Tibial artery (tissue), 4 donors: Measurements from ENCODE around the gene ARHGAP32.

ENCODE experiments used
- DNase-seq, 2 donors: peaks; one replicate each; pipeline ENCODE4 v3.0.0-alpha.2; 2019
- H3K27ac ChIP-seq, 2 donors: fragments of 200-600 bp; sonication (generic) in 1 of 2; 1 replicate in 1 of 2; 2 replicates in 1 of 2; pipeline ENCODE4 v1.5.1; 2018 to 2019; ENCODE audit warnings: mild to moderate bottlenecking in 1 of 2
- H3K27me3 ChIP-seq, 2 donors: fragments of 200-600 bp; sonication (generic) in 1 of 2; one replicate each; pipeline versions ENCODE4 v1.5.1 to v1.6.0; 2016 to 2019
- H3K36me3 ChIP-seq, 3 donors: fragments of 200-600 bp; sonication (generic) in 2 of 3; one replicate each; pipeline ENCODE4 v1.5.1; 2016 to 2019; ENCODE audit warnings: mild to moderate bottlenecking in 2 of 3
- H3K4me1 ChIP-seq, 4 donors: fragments of 200-600 bp; sonication (generic) in 2 of 4; 1 replicate in 3 of 4; 2 replicates in 1 of 4; pipeline ENCODE4 v1.5.1; 2016 to 2019
- H3K4me3 ChIP-seq, 2 donors: fragments of 200-600 bp; sonication (generic) in 1 of 2; 1 replicate in 1 of 2; 2 replicates in 1 of 2; pipeline ENCODE4 v1.5.1; 2018 to 2019; ENCODE audit warnings: mild to moderate bottlenecking in 2 of 2
- H3K9me3 ChIP-seq, 3 donors: fragments of 200-600 bp; sonication (generic) in 1 of 3; one replicate each; pipeline ENCODE4 v1.5.1; 2016 to 2019
- intact Hi-C: fragments of 100-400 bp; cut with DNase I; formaldehyde crosslinking; loops from one replicate; pipeline ENCODE4 v1.15.0; 2023; ENCODE audit warnings: low total_unique reads
- TF ChIP-seq, protein P1 (sequence below), 2 experiments: fragments of 200-600 bp in 1 of 2; fragments of 450-650 bp in 1 of 2; IDR thresholded peaks; one replicate each; pipeline ENCODE4 v1.5.1; 2017 to 2019; ENCODE audit warnings: antibody characterized with exemption in 2 of 2, mild to moderate bottlenecking in 1 of 2, moderate library complexity in 1 of 2

Gene ARHGAP32

DNA sequence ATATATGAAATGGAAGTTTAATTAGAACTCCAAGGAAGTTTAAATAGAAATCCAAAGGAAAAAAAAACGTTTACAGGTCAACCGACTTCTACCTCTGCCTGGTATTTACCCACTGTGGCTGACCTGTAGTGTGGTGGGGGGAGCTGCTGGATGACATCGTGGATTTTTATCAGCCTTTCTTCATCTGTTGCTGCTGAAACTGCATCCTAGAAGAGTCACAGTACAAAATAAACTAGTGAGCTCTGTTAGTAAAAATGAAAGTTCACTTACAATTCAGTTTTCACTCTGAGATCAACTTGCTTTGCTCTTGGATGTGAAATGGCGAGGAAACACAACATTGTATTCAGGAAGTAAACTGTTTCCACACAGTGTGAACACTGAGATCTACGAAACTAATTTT lies 206.2 kb downstream of the ARHGAP32 start:
- Histone ChIP-seq H3K4me1 (no peaks in the 10 kb centered on the region), H3K9me3 (no peaks in the 10 kb centered on the region), H3K4me3 (no peak overlapping the region), H3K27me3 (no peaks in the 10 kb centered on the region), H3K36me3 (peaks cover 9 to 32% (median 10%) of the 10 kb centered on the region in 3 donors), H3K27ac (no peak overlapping the region)
- intact Hi-C loops = no loop called here
- TF ChIP-seq, protein P1, sequence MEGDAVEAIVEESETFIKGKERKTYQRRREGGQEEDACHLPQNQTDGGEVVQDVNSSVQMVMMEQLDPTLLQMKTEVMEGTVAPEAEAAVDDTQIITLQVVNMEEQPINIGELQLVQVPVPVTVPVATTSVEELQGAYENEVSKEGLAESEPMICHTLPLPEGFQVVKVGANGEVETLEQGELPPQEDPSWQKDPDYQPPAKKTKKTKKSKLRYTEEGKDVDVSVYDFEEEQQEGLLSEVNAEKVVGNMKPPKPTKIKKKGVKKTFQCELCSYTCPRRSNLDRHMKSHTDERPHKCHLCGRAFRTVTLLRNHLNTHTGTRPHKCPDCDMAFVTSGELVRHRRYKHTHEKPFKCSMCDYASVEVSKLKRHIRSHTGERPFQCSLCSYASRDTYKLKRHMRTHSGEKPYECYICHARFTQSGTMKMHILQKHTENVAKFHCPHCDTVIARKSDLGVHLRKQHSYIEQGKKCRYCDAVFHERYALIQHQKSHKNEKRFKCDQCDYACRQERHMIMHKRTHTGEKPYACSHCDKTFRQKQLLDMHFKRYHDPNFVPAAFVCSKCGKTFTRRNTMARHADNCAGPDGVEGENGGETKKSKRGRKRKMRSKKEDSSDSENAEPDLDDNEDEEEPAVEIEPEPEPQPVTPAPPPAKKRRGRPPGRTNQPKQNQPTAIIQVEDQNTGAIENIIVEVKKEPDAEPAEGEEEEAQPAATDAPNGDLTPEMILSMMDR (IDR thresholded peaks at IDR 0.05) = no peak
- DNase-seq = no peak

DNA sequence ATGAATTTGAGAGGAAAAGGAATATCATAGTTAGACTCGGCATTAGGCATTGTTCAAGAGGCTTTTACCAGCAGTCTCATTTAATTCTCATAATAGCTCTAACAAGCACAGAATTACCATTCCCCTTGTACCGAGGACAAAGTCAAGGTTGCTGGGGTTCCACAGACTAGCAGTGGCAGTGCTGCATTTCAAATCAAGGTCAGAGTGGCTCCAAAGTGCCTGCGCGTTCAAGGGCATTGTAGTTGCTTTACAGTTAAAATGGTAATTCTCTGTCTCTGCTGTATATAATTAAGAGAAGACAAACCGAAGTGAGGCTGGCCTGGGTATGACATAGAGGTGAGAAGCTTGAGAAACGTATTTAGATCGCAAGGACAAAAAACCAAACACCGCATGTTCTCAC lies 209.1 kb downstream of the ARHGAP32 start:
- H3K9me3 ChIP-seq = no peaks in the 10 kb centered on the region
- H3K27ac ChIP-seq = no peak overlapping the region
- TF ChIP-seq, protein P1 (IDR thresholded peaks at IDR 0.05) = no peak
- no peaks in the 10 kb centered on the region for H3K27me3 ChIP-seq
- no peak for DNase-seq
- H3K4me3 ChIP-seq = no peak overlapping the region
- peaks cover 10 to 52% (median 20%) of the 10 kb centered on the region in 3 donors for H3K36me3 ChIP-seq
- intact Hi-C loops = no loop called here
- no peaks in the 10 kb centered on the region for H3K4me1 ChIP-seq

DNA sequence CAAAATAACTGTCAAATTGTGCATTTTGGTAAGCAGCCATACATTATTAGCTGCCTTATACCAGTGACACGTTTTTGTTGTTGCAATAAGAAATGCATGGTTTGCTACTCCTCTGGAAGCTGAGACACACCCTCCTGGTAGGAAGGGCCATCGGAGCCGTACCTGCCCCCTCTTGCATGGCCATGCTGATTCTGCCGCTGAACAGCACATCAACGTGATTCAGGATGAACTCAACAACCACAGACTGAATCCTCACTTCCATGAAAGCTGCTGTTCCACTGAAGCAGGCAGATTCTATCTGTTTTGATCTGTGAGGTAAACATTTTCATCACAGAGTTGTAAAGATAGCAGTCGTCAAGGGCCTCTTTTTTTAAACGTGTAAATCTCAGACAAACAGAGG lies 210.9 kb downstream of the ARHGAP32 start:
- intact Hi-C loops = no loop called here
- Histone ChIP-seq H3K36me3 (peaks cover 20 to 63% (median 28%) of the 10 kb centered on the region in 3 donors), H3K27ac (no peak overlapping the region), H3K9me3 (no peaks in the 10 kb centered on the region), H3K4me1 (no peaks in the 10 kb centered on the region), H3K27me3 (no peaks in the 10 kb centered on the region), H3K4me3 (no peak overlapping the region)
- DNase-seq = no peak
- TF ChIP-seq, protein P1 (IDR thresholded peaks at IDR 0.05) = no peak

DNA sequence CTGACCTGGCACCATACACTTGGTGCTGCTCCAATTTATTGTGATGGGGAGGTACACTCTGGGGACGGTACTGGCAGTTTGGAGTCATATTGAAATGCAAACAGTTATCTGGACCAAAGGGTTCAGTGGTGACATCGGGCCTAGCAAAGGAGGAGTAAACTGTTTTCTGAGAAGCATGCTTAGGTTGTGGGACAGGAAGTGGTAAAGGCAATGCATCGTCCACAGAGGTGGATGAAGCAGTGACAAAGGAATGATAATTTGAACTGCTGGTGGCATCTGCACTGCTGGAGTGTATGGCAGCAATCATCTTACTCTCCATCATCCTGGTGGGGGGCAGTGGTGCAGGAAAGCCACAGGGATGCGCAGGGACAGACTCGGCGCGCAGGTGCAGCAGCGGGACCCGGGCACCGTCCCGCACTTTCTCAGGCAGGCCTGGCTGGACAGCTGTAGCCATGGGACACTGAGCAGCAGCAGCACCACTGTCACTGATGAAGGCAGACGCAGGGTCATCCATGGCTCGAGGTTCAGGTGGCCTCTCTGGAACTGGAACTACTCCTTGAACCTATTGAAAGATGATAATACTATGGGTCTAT lies 221.4 kb downstream of the ARHGAP32 start:
- Histone ChIP-seq H3K27me3 (no peaks in the 10 kb centered on the region), H3K36me3 (peaks cover 48 to 75% (median 58%) of the 10 kb centered on the region in 3 donors), H3K27ac (no peak overlapping the region), H3K4me1 (no peaks in the 10 kb centered on the region), H3K4me3 (no peak overlapping the region), H3K9me3 (no peaks in the 10 kb centered on the region)
- intact Hi-C loops = no loop called here
- no peak for DNase-seq
- TF ChIP-seq, protein P1 (IDR thresholded peaks at IDR 0.05) = no peak

DNA sequence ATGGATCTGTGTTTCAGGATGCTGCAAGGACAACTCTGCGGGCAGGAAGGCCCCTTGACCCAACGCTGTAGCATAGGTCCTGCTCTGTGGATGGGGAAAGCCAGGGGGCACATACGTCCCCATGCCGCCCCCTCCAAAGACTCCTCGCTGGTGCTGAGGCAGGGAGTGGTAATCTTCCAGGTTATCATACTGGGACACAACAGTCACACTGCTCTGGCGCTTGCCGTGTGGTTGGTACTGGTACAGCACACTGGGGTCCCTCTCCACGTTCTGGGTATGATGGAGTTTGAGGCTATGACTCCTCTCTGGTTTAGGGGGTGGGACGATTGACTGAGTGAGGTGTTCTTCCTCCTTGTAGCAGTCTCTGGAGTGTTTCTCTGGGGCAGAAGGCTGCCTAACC lies 223.2 kb downstream of the ARHGAP32 start:
- TF ChIP-seq, protein P1 (IDR thresholded peaks at IDR 0.05) = no peak

DNA sequence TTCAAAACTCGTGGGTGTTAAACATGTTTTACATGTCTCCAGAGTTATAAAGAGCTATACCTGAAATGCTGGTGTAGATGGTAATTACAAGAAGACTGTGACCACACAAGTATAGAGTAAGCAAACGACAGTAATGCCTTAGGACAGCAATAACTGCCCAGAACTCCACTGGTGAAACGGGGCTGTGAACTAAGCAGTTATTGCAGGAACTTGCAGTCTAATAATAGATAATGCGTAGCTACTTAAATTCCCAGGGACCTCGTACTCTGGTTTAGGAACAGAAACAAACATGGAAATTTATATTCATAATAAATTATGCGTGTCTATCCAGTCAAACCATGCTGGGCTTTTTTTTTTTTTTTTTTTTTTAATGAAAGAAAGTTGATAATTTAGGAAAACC lies 224.5 kb downstream of the ARHGAP32 start:
- peaks cover 22 to 44% (median 33%) of the 10 kb centered on the region in 3 donors for H3K36me3 ChIP-seq
- no peak overlapping the region for H3K4me3 ChIP-seq
- no peaks in the 10 kb centered on the region for H3K4me1 ChIP-seq
- no peaks in the 10 kb centered on the region for H3K9me3 ChIP-seq
- TF ChIP-seq, protein P1 (IDR thresholded peaks at IDR 0.05) = no peak
- no peak for DNase-seq
- H3K27ac ChIP-seq = no peak overlapping the region
- intact Hi-C loops = no loop called here
- no peaks in the 10 kb centered on the region for H3K27me3 ChIP-seq

More for the DNA sequence above, 223.2 kb downstream of the ARHGAP32 start:
- H3K27me3 ChIP-seq = no peaks in the 10 kb centered on the region
- peaks cover 36 to 57% (median 46%) of the 10 kb centered on the region in 3 donors for H3K36me3 ChIP-seq
- H3K9me3 ChIP-seq = no peaks in the 10 kb centered on the region
- no peak for DNase-seq
- H3K4me3 ChIP-seq = no peak overlapping the region
- H3K4me1 ChIP-seq = no peaks in the 10 kb centered on the region
- intact Hi-C loops = no loop called here
- no peak overlapping the region for H3K27ac ChIP-seq
